HG03575 (cell line): Measurements from ENCODE around the gene ADNP2.

Source experiments
- ATAC-seq: cut with Tn5 transposase; IDR thresholded peaks from one replicate; pipeline ENCODE4 v1.9.1; 2021; ENCODE audit not compliant: unreplicated experiment, insufficient number of reproducible peaks, low FRiP score; ENCODE audit errors: extremely low read depth

The ADNP2 gene

GRCh38 chr18:80108739-80109675 is at the start of gene ADNP2:
Gene ADNP2, plus strand, starts transcription at chr18:80109262. Its CDS starts 8,281 bp downstream, at chr18:80117543.
- ATAC-seq, result peak; percentile 36

GRCh38 chr18:80059945-80060344 is 49.1 kb upstream of the ADNP2 start:
- no peak for ATAC-seq

- no peak for ATAC-seq
Measured at GRCh38 chr18:80065705-80066104, 43.4 kb upstream of the ADNP2 start.

GRCh38 chr18:80067321-80067720 is 41.7 kb upstream of the ADNP2 start:
- no peak for ATAC-seq

- no peak for ATAC-seq
Measured at GRCh38 chr18:80067897-80068296, 41.2 kb upstream of the ADNP2 start.

GRCh38 chr18:80068571-80069272 is 40.3 kb upstream of the ADNP2 start:
- ATAC-seq, result no peak

GRCh38 chr18:80070825-80071224 is 38.2 kb upstream of the ADNP2 start:
- ATAC-seq, result no peak

- ATAC-seq, result no peak
Measured at GRCh38 chr18:80074183-80074582, 34.9 kb upstream of the ADNP2 start.

GRCh38 chr18:80074697-80075096 is 34.4 kb upstream of the ADNP2 start:
- no peak for ATAC-seq

GRCh38 chr18:80075940-80076339 is 33.1 kb upstream of the ADNP2 start:
- ATAC-seq, result no peak

- ATAC-seq, result no peak
Measured at GRCh38 chr18:80076379-80076778, 32.7 kb upstream of the ADNP2 start.

GRCh38 chr18:80077873-80078272 is 31.2 kb upstream of the ADNP2 start:
- ATAC-seq, result no peak

GRCh38 chr18:80086281-80086680 is 22.8 kb upstream of the ADNP2 start:
- no peak for ATAC-seq

GRCh38 chr18:80088036-80088435 is 21.0 kb upstream of the ADNP2 start:
- no peak for ATAC-seq

- no peak for ATAC-seq
Measured at GRCh38 chr18:80088823-80089222, 20.2 kb upstream of the ADNP2 start.

- ATAC-seq, result no peak
Measured at GRCh38 chr18:80095414-80095813, 13.6 kb upstream of the ADNP2 start.

- no peak for ATAC-seq
Measured at GRCh38 chr18:80096032-80096565, 13.0 kb upstream of the ADNP2 start.

- no peak for ATAC-seq
Measured at GRCh38 chr18:80097201-80097600, 11.9 kb upstream of the ADNP2 start.

- no peak for ATAC-seq
Measured at GRCh38 chr18:80103231-80103630, 5.8 kb upstream of the ADNP2 start.

- no peak for ATAC-seq
Measured at GRCh38 chr18:80104364-80104779, 4.7 kb upstream of the ADNP2 start.
